Neural cell (in vitro differentiated cells): ENCODE data around the gene STARD5. TPM values are rescaled to one million over a fixed set of nuclear protein-coding genes. Genes with fewer than 3 reads are reported as not detected.

ENCODE experiments used
- H2AFZ ChIP-seq: fragments of 200-600, 300-800 bp; sonication (generic), shearing (Covaris generic); 2 replicates; pipeline ENCODE4 v1.6.0; 2014; ENCODE audit warnings: low read depth, mild to moderate bottlenecking, antibody characterized with exemption, low read length, moderate library complexity
- H3F3A ChIP-seq: fragments of 200-600 bp; shearing (Covaris generic); 2 replicates; pipeline ENCODE4 v1.6.1; 2016; ENCODE audit warnings: mild to moderate bottlenecking, moderate library complexity, mixed read lengths, antibody characterized with exemption, low read length; ENCODE audit not compliant: insufficient read depth, poor library complexity, severe bottlenecking
- H3K27ac ChIP-seq: fragments of 200-600, 300-800 bp; sonication (generic), shearing (Covaris generic); 2 replicates; pipeline ENCODE4 v1.5.1; 2014; ENCODE audit warnings: mild to moderate bottlenecking, low read length, moderate library complexity
- H3K27me3 ChIP-seq: fragments of 300-800, 200-600 bp; sonication (generic), shearing (Covaris generic); 2 replicates; pipeline ENCODE4 v1.6.0; 2014; ENCODE audit warnings: mild to moderate bottlenecking, low read depth, low read length, moderate library complexity; ENCODE audit not compliant: insufficient read depth
- H3K36me3 ChIP-seq: fragments of 300-800, 200-600 bp; sonication (generic), shearing (Covaris generic); 2 replicates; pipeline ENCODE4 v1.5.1; 2014; ENCODE audit warnings: mild to moderate bottlenecking, antibody characterized with exemption, low read length, moderate library complexity; ENCODE audit not compliant: insufficient read depth
- H3K4me2 ChIP-seq: fragments of 300-800, 200-600 bp; sonication (generic), shearing (Covaris generic); 2 replicates; pipeline ENCODE4 v1.6.0; 2014; ENCODE audit warnings: mild to moderate bottlenecking, low read length
- H3K4me3 ChIP-seq: fragments of 300-800, 200-600 bp; sonication (generic), shearing (Covaris generic); 2 replicates; pipeline ENCODE4 v1.5.1; 2014; ENCODE audit warnings: mild to moderate bottlenecking, low read length, moderate library complexity
- H3K79me2 ChIP-seq: fragments of 200-600 bp; shearing (Covaris generic); replicated peaks from 2 replicates; pipeline ENCODE4 v1.6.0; 2014; ENCODE audit warnings: mild to moderate bottlenecking, low read length, moderate library complexity; ENCODE audit not compliant: insufficient read depth
- H3K9ac ChIP-seq: fragments of 300-800, 200-600 bp; sonication (generic), shearing (Covaris generic); 2 replicates; pipeline ENCODE4 v1.6.1; 2016; ENCODE audit warnings: mild to moderate bottlenecking, low read length, mixed read lengths
- H3K9me2 ChIP-seq: fragments of 200-600 bp; shearing (Covaris generic); 2 replicates; pipeline ENCODE4 v1.6.1; 2016; ENCODE audit warnings: mild to moderate bottlenecking, low read length, mixed read lengths; ENCODE audit not compliant: insufficient read depth
- H3K9me3 ChIP-seq: fragments of 200-600, 300-800 bp; sonication (generic), shearing (Covaris generic); 2 replicates; pipeline ENCODE4 v1.6.1; 2016; ENCODE audit warnings: mild to moderate bottlenecking, mixed run types, low read length, moderate library complexity, mixed read lengths
- H4K20me1 ChIP-seq: fragments of 200-600 bp; shearing (Covaris generic); 2 replicates; pipeline ENCODE4 v1.6.1; 2016; ENCODE audit warnings: mild to moderate bottlenecking, mixed run types; ENCODE audit not compliant: insufficient read depth
- EP300 ChIP-seq: fragments of 450-650 bp; conservative IDR thresholded peaks from 2 replicates; pipeline ENCODE4 v1.6.1; 2014; ENCODE audit warnings: antibody characterized with exemption, mild to moderate bottlenecking, moderate library complexity; ENCODE audit not compliant: poor library complexity, severe bottlenecking
- EZH2 ChIP-seq: fragments of 200-600, 300-800 bp; shearing (Covaris generic), sonication (generic); IDR thresholded peaks from 2 replicates; pipeline ENCODE4 v1.6.1; 2014; ENCODE audit warnings: antibody characterized with exemption, low read length, borderline replicate concordance, mild to moderate bottlenecking; ENCODE audit not compliant: insufficient read depth, poor library complexity, severe bottlenecking
- MXI1 ChIP-seq: fragments of 450-650 bp; conservative IDR thresholded peaks from 2 replicates; pipeline ENCODE4 v1.6.1; 2014; ENCODE audit warnings: antibody characterized with exemption, mild to moderate bottlenecking; ENCODE audit not compliant: poor library complexity, severe bottlenecking
- POLR2AphosphoS5 ChIP-seq: IDR thresholded peaks from 2 replicates; pipeline ENCODE4 v1.6.1; 2012
- RAD21 ChIP-seq: fragments of 450-650 bp; conservative IDR thresholded peaks from 2 replicates; pipeline ENCODE4 v1.6.1; 2014; ENCODE audit warnings: antibody characterized with exemption, mild to moderate bottlenecking, moderate library complexity
- SMC3 ChIP-seq: fragments of 450-650 bp; conservative IDR thresholded peaks from 2 replicates; pipeline ENCODE4 v1.6.1; 2014; ENCODE audit warnings: antibody characterized with exemption, mild to moderate bottlenecking, moderate library complexity; ENCODE audit not compliant: poor library complexity
- TAF1 ChIP-seq: IDR thresholded peaks from 2 replicates; pipeline ENCODE4 v1.6.1; 2012; ENCODE audit warnings: low read depth
- polyA plus RNA-seq: library from polyadenylated mRNA; depleted of rRNA; stranded (reverse); fragments of >200 nt; gene quantifications from 2 replicates; pipeline ENCODE4 v1.2.3, GENCODE V29; 2014
- TF ChIP-seq, protein P1 (sequence below): fragments of 450-650 bp; IDR thresholded peaks from 2 replicates; pipeline ENCODE4 v1.5.1; 2014; ENCODE audit warnings: antibody characterized with exemption, mild to moderate bottlenecking, moderate library complexity; ENCODE audit not compliant: poor library complexity, severe bottlenecking
- TF ChIP-seq, protein P2 (sequence below): IDR thresholded peaks from 2 replicates; pipeline ENCODE4 v1.6.1; 2012; ENCODE audit warnings: borderline replicate concordance

Gene STARD5
- polyA plus RNA-seq, 1 donor from 2014 or later, result 0.76 TPM

DNA sequence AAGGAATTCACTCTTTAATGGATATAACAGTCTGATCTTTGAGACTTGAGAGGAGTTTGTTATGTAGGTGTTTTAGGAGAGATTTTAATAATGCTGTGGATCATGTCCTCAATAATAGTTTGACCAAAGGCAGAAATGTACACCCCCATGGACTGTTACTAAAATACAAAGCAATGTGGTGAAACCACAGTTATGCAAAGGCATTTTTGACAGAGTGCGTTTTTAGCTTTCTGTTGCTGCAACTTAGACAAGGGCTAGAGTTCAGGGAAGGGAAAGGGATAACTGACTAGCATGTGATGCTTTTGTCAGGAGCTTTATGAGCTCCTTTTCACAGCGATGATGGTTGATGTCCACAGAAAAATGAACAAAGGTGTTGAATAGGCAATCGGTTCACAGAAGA is 3.6 kb upstream of the STARD5 start:
- TF ChIP-seq MXI1, result no peak
- no peak for TF ChIP-seq RAD21
- TF ChIP-seq EZH2, result no peak
- TF ChIP-seq POLR2AphosphoS5, result no peak
- no peak for TF ChIP-seq TAF1
- no peak for TF ChIP-seq SMC3
- TF ChIP-seq EP300, result no peak
- H3K27ac ChIP-seq, result no peak overlapping the region
- no peak overlapping the region for H3K9ac ChIP-seq
- H3K79me2 ChIP-seq, result no peaks in the 10 kb centered on the region
- no peak overlapping the region for H3K4me3 ChIP-seq
- H4K20me1 ChIP-seq, result no peaks in the 10 kb centered on the region
- H3K36me3 ChIP-seq, result no peaks in the 10 kb centered on the region
- no peaks in the 10 kb centered on the region for H3K9me2 ChIP-seq
- no peaks in the 10 kb centered on the region for H3F3A ChIP-seq
- H3K4me2 ChIP-seq, result no peak overlapping the region
- no peaks in the 10 kb centered on the region for H3K27me3 ChIP-seq
- H2AFZ ChIP-seq, result no peak overlapping the region
- H3K9me3 ChIP-seq, result no peaks in the 10 kb centered on the region

DNA sequence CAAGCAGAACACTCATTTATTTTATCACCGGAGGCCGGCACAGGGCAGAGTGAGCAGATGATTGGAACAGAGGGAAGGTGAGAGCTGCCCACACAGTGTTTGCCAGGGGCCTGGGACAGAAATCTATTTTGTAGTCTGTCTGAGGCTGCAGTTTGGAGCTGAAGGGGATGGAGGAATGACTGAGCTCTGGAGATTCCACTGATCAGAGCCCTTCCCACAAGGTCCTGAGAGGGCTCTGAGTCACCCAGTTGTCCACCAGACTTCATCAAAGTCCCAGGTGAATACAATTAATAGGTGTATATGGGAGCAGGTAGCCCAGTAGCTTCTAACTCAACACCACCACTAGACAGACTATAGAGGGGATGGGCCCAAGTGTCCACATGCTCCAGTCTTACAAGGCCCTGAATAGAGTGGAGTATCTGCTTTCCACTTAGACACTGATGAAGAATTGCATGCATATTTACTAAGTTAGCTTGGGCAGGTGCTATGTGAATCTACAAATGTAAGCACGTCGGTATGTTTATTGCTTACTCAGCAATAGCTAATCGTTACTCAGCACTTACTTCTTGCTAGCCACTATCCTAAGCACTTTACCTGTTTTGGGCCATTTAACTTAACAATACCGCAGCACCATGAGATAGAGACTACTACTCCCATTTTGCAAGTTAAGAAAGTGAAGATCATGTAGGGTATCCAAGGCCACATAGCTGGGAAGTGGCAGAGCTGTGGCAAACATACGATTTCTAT is 2.7 kb upstream of the STARD5 start:
- Histone ChIP-seq H3K4me2 (no peak overlapping the region), H3K9ac (no peak overlapping the region)

More for the DNA sequence above, 2.7 kb upstream of the STARD5 start:
- Histone ChIP-seq H3K4me3 (no peak overlapping the region), H3F3A (no peaks in the 10 kb centered on the region), H2AFZ (no peak overlapping the region), H3K9me2 (no peaks in the 10 kb centered on the region), H4K20me1 (no peaks in the 10 kb centered on the region), H3K9me3 (no peaks in the 10 kb centered on the region), H3K79me2 (no peaks in the 10 kb centered on the region), H3K36me3 (no peaks in the 10 kb centered on the region), H3K27me3 (no peaks in the 10 kb centered on the region), H3K27ac (no peak overlapping the region)
- TF ChIP-seq SMC3 (no peak), EP300 (no peak), TAF1 (no peak), RAD21 (no peak), EZH2 (no peak), MXI1 (no peak), POLR2AphosphoS5 (no peak)
- TF ChIP-seq, protein P1, sequence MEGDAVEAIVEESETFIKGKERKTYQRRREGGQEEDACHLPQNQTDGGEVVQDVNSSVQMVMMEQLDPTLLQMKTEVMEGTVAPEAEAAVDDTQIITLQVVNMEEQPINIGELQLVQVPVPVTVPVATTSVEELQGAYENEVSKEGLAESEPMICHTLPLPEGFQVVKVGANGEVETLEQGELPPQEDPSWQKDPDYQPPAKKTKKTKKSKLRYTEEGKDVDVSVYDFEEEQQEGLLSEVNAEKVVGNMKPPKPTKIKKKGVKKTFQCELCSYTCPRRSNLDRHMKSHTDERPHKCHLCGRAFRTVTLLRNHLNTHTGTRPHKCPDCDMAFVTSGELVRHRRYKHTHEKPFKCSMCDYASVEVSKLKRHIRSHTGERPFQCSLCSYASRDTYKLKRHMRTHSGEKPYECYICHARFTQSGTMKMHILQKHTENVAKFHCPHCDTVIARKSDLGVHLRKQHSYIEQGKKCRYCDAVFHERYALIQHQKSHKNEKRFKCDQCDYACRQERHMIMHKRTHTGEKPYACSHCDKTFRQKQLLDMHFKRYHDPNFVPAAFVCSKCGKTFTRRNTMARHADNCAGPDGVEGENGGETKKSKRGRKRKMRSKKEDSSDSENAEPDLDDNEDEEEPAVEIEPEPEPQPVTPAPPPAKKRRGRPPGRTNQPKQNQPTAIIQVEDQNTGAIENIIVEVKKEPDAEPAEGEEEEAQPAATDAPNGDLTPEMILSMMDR, result no peak
- TF ChIP-seq, protein P2, sequence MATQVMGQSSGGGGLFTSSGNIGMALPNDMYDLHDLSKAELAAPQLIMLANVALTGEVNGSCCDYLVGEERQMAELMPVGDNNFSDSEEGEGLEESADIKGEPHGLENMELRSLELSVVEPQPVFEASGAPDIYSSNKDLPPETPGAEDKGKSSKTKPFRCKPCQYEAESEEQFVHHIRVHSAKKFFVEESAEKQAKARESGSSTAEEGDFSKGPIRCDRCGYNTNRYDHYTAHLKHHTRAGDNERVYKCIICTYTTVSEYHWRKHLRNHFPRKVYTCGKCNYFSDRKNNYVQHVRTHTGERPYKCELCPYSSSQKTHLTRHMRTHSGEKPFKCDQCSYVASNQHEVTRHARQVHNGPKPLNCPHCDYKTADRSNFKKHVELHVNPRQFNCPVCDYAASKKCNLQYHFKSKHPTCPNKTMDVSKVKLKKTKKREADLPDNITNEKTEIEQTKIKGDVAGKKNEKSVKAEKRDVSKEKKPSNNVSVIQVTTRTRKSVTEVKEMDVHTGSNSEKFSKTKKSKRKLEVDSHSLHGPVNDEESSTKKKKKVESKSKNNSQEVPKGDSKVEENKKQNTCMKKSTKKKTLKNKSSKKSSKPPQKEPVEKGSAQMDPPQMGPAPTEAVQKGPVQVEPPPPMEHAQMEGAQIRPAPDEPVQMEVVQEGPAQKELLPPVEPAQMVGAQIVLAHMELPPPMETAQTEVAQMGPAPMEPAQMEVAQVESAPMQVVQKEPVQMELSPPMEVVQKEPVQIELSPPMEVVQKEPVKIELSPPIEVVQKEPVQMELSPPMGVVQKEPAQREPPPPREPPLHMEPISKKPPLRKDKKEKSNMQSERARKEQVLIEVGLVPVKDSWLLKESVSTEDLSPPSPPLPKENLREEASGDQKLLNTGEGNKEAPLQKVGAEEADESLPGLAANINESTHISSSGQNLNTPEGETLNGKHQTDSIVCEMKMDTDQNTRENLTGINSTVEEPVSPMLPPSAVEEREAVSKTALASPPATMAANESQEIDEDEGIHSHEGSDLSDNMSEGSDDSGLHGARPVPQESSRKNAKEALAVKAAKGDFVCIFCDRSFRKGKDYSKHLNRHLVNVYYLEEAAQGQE, result no peak
